CD4-positive, alpha-beta T cell treated with Interleukin-6 at 100 ng/mL for 8 hours (primary cell): ENCODE results near the gene UBA6.
A peak's percentile ranks its signal among the peaks of the same experiment; 100 is the strongest.
"Not testable (repeated sequence)": the region's sequence is repeated elsewhere in the genome, so short reads cannot be mapped to it uniquely, and the experiment has no call there.

ENCODE experiments used
- DNase-seq: peaks from one replicate; pipeline ENCODE4 v3.0.0-alpha.2; 2020; ENCODE audit warnings: mixed read lengths, low spot score

The UBA6 gene

GRCh38 chr4:67700738-67701516 is at the start of gene UBA6:
UBA6 (minus strand) TSS chr4:67701155; CDS start chr4:67701119, 36 bp downstream.
- DNase-seq: peak; percentile 94

GRCh38 chr4:67750691-67751090 is 49.7 kb upstream of the UBA6 start:
- DNase-seq: no peak

DNA sequence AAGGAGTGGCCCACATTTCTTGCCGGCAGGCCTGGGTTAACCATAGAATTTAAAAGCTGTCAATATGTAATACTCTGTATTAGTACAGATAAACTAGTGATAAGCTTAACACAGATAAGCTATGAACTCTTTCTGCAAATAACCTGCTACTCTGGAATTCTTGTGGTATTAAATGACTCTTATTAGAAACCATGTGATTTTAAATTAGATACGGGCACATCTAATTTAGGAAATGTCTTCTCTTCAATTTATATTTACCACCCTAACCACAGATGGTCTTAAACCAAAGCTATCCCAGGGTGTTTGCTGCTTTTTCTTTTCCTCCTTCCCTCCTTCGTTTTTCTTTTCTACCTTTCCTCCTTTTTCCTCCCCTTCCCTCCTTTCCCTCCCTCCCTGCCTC is 48.3 kb upstream of the UBA6 start:
- no peak for DNase-seq

- peak; percentile 16 for DNase-seq
Observed at GRCh38 chr4:67746797-67747495, 46.0 kb upstream of the UBA6 start.

DNA sequence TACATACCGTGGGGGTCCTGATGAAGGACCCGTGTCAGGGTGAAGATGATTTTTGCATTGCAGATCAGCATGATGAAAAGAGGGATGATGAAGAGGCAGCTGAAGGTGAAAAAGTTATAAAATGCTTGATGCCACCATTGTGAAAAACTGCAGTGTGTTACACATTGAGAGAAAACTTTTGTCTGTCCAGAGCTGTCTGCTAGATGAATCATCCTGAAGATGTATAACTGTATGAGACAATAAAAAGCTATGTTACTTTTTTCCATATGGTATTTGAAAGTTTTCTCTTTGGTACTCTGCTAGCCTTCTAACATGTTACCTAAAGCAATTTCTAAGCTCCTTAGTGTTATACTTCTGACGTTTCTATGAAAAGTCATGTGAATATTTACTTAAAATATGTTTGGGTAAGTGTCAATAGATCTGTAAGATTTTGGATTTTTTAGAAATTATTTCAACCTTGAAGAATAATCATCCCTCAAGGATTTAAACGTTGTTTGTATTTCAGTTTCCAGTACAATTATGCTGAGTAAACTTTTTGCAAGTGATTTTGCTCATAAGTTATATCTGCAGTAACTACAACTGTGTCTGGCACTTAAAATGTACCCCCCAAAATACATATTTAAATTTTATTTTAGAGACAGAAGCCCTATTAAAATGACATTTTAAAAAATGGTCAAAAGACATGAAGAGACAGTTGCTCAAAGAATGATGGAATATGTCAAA is 43.8 kb upstream of the UBA6 start:
- DNase-seq: no peak

GRCh38 chr4:67743194-67743593 is 42.2 kb upstream of the UBA6 start:
- no peak for DNase-seq

- DNase-seq: no peak
Observed at GRCh38 chr4:67736262-67736661, 35.3 kb upstream of the UBA6 start.

GRCh38 chr4:67735325-67735724 is 34.4 kb upstream of the UBA6 start:
- no peak for DNase-seq

- DNase-seq: not testable (repeated sequence)
Observed at GRCh38 chr4:67730511-67730910, 29.6 kb upstream of the UBA6 start.

- no peak for DNase-seq
Observed at GRCh38 chr4:67727124-67727850, 26.3 kb upstream of the UBA6 start.

GRCh38 chr4:67725981-67726380 is 25.0 kb upstream of the UBA6 start:
- no peak for DNase-seq

DNA sequence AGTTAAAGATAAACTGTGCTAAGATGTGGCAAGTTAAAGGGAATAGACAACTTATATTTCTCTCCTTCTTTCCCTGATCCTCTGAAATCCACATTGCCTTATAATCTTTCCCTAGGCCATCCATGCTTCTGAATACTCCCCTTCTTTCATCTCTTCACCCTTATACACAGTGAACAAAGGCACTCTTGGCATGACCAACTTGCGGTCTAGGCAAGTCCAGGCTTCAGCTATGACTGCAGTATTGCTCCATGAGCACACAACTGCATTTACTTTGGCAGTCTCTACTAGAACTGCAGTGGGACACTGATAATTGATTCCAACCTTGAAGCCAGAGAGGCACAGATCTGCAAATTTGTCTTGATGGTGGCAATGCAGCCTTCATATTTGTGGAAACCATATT is 24.2 kb upstream of the UBA6 start:
- no peak for DNase-seq

GRCh38 chr4:67723949-67724348 is 23.0 kb upstream of the UBA6 start:
- no peak for DNase-seq

DNA sequence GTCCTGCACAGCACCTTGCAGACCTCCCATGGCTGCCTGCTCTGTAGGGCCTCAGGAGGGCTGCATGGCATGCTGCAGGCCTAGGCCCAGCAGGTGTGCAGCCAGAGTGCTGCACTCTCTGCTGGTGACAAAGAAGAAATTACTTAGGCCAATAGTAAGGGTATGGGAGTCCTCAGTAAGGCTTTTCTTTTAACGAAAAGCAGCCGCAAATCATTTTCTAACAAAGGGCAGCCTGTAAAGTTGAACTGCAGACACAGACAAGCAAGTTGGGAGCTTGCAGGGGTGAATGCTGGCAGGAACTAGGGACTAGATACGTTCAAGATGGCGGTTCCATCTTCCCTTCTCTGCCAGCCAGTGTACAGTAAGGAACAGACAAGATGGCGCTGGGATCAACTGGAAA is 22.4 kb upstream of the UBA6 start:
- DNase-seq: no peak

GRCh38 chr4:67721770-67722597 is 21.0 kb upstream of the UBA6 start:
- no peak for DNase-seq

DNA sequence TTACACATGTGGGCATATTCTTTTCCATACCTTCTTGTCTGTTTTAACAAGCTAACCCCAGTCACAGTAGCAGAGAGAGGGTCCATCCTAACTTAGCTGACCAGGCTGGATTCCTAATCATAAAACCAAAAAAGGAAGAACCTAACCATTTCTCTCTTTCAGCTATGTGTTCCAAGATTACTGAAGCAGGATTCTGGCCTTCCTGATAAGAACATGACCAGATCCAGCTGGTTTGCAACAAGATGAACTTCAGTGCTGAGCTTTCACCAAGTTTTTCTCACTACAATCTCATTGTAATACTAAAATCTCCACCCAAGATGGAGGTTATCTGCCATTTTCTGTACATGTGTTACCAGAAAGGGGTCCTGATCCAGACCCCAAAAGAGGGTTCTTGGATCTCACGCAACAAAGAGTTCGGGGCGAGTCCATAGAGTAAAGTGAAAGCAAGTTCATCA is 20.4 kb upstream of the UBA6 start:
- no peak for DNase-seq

DNA sequence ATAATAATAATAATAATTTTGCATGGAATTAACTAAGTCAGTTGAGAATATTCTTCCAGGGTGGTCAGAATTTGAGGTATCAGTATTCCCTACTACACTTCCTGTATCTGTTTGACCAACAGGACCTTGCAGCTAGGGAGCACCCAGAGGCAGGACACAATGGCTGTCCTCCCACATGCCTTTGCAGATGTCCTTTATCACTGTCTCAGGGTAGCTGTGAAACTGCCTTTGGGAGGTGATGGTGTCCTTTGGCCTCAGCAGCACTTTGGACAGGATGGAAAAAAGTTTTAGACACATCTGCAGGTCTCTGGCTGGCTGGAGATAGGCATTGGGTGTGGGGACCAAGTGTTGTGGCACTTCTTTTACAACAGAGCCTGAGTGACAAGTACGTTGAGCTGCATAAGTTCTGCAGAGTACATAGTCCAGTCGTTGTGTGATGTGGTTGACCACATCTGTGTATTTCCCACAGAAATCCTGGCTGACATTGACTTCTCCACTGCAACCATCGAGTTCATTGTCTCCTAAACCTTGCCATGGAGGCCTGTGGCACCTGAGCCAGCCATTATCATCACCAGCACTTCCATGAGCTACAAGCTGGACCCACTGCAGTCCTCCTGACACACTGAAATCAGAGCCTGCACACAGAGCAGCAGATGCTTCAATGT is 19.1 kb upstream of the UBA6 start:
- no peak for DNase-seq

GRCh38 chr4:67718848-67719247 is 17.9 kb upstream of the UBA6 start:
- DNase-seq: no peak

DNA sequence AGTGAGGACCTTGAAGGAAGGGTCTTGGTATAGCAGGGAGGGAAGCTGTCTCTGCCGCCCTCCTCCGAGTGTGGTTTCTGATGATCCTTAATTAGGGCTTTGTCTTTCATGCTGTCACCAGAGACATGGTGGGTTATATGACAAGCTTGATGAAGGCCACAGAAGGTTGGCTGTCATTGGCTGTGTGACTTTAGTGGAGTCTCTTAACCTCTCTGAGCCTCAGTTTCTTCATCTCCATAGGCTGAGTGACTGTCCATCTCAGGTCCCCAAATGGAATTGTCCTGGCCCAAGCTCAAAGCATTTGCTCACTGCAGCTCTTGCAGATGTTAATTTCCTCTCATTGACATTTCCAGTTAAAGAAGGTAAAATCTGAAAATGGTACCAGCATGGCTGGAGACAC is 16.6 kb upstream of the UBA6 start:
- DNase-seq: no peak

DNA sequence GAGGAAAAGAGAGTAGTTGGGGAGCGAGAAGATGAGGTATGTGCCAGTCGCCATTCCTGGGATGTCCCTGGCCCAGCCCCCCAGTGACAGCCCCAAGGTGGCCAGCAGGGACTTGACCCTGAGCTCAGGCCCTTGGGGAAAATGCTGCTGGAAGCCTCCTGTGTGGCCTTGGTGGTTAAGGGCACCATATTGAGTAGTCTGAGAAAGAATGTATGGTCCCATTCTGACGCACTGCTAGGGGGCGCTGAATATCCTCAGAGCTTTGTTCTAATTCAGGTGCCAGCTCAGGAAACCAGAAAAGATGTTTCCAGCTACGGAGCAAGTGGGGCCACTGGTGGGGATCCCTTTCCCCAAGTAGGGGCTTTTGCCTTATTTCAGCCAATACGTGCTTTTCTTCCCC is 14.0 kb upstream of the UBA6 start:
- no peak for DNase-seq

- no peak for DNase-seq
Observed at GRCh38 chr4:67714248-67714583, 13.3 kb upstream of the UBA6 start.
